K562 (cell line): ENCODE measurements around the gene TCF25. TPM values are rescaled to one million over a fixed set of nuclear protein-coding genes. Genes with fewer than 3 reads are reported as not detected.

Experiments used
- ATF1 ChIP-seq, 2 experiments: fragments of 450-650 bp in 1 of 2; IDR thresholded peaks; 2 replicates each; pipeline ENCODE4 v1.6.1; 2016; ENCODE audit warnings: missing compliant biosample characterization in 1 of 2, missing genetic modification characterization in 1 of 2
- BRD9 ChIP-seq: fragments of 450-650 bp; IDR thresholded peaks from 2 replicates; pipeline ENCODE4 v1.6.1; 2018; ENCODE audit warnings: low read depth; ENCODE audit not compliant: partially characterized antibody
- CBFA2T2 ChIP-seq: fragments of 450-650 bp; conservative IDR thresholded peaks from 2 replicates; pipeline ENCODE4 v1.6.1; 2017; ENCODE audit warnings: mild to moderate bottlenecking
- CREBBP ChIP-seq: IDR thresholded peaks from one replicate; pipeline ENCODE4 v1.6.1; 2012; ENCODE audit warnings: low read depth, mild to moderate bottlenecking, control low read depth, inconsistent platforms, low read length
- CSDE1 ChIP-seq, 2 experiments: fragments of 450-650 bp; IDR thresholded peaks; 2 replicates each; pipeline ENCODE4 v1.6.1; 2016; ENCODE audit warnings: mild to moderate bottlenecking in 1 of 2
- DIDO1 ChIP-seq: fragments of 450-650 bp; IDR thresholded peaks from 2 replicates; pipeline ENCODE4 v1.6.1; 2016; ENCODE audit warnings: low read depth, missing biosample characterization, missing genetic modification characterization
- FOXJ2 ChIP-seq: fragments of 200-800 bp; sonication (Bioruptor generic); IDR thresholded peaks from 2 replicates; pipeline ENCODE4 v1.6.1; 2016; ENCODE audit warnings: missing genetic modification characterization, missing compliant biosample characterization
- GATAD2B ChIP-seq: fragments of 450-650 bp; IDR thresholded peaks from 2 replicates; pipeline ENCODE4 v1.6.1; 2017; ENCODE audit warnings: mild to moderate bottlenecking, borderline replicate concordance
- HCFC1 ChIP-seq: IDR thresholded peaks from 2 replicates; pipeline ENCODE4 v1.6.1; 2012; ENCODE audit warnings: low read depth, low read length, improper control_type of control experiment
- HDAC3 ChIP-seq: fragments of 450-650 bp; IDR thresholded peaks from 2 replicates; pipeline ENCODE4 v1.6.1; 2018; ENCODE audit warnings: borderline replicate concordance, mild to moderate bottlenecking, moderate library complexity; ENCODE audit not compliant: partially characterized antibody
- HDGF ChIP-seq: fragments of 450-650 bp; IDR thresholded peaks from 2 replicates; pipeline ENCODE4 v1.6.1; 2016
- JUNB ChIP-seq: fragments of 450-650 bp; formaldehyde crosslinking; conservative IDR thresholded peaks from 2 replicates; pipeline ENCODE4 v1.4.0; 2020; ENCODE audit warnings: mild to moderate bottlenecking
- LARP7 ChIP-seq: fragments of 450-650 bp; IDR thresholded peaks from 2 replicates; pipeline ENCODE4 v1.6.1; 2016
- MEIS2 ChIP-seq: fragments of 450-650 bp; IDR thresholded peaks from 2 replicates; pipeline ENCODE4 v1.6.1; 2014; ENCODE audit warnings: mild to moderate bottlenecking; ENCODE audit not compliant: partially characterized antibody
- MLX ChIP-seq, 2 experiments: fragments of 450-650 bp in 1 of 2; sonication (generic) in 1 of 2; formaldehyde crosslinking; conservative IDR thresholded peaks; 2 replicates each; pipeline versions ENCODE4 v1.4.0 to v1.8.1; 2020 to 2022; ENCODE audit warnings: mild to moderate bottlenecking in 1 of 2, missing genetic modification reagents in 1 of 2
- NELFE ChIP-seq: IDR thresholded peaks from 2 replicates; pipeline ENCODE4 v1.6.1; 2011; ENCODE audit warnings: mild to moderate bottlenecking; ENCODE audit not compliant: insufficient read depth, insufficient read length
- NEUROD1 ChIP-seq: fragments of 150-350 bp; IDR thresholded peaks from 2 replicates; pipeline ENCODE4 v1.6.1; 2014; ENCODE audit warnings: borderline replicate concordance, low read length, low read depth; ENCODE audit not compliant: partially characterized antibody
- NFE2 ChIP-seq: IDR thresholded peaks from 2 replicates; pipeline ENCODE4 v1.6.1; 2014; ENCODE audit warnings: antibody characterized with exemption, low read depth
- NONO ChIP-seq, 2 experiments: fragments of 200-400 bp in 1 of 2; fragments of 450-650 bp in 1 of 2; formaldehyde crosslinking in 1 of 2; IDR thresholded peaks; 2 replicates each; pipeline ENCODE4 v1.6.1; 2017; ENCODE audit warnings: low read depth in 2 of 2, mild to moderate bottlenecking in 2 of 2, moderate library complexity in 2 of 2, low read length in 1 of 2
- NR1H2 ChIP-seq: sonication (generic); formaldehyde crosslinking; IDR thresholded peaks from 2 replicates; pipeline ENCODE4 v1.4.0; 2020; ENCODE audit warnings: mild to moderate bottlenecking, missing genetic modification reagents
- NUFIP1 ChIP-seq: fragments of 450-650 bp; IDR thresholded peaks from 2 replicates; pipeline ENCODE4 v1.6.1; 2018; ENCODE audit not compliant: partially characterized antibody
- PCBP1 ChIP-seq: fragments of 200-400 bp; formaldehyde crosslinking; IDR thresholded peaks from 2 replicates; pipeline ENCODE4 v1.6.1; 2018; ENCODE audit warnings: mild to moderate bottlenecking, low read depth, low read length; ENCODE audit not compliant: poor library complexity, severe bottlenecking
- PHF21A ChIP-seq: fragments of 450-650 bp; IDR thresholded peaks from 2 replicates; pipeline ENCODE4 v1.6.1; 2017; ENCODE audit warnings: low read depth, borderline replicate concordance
- PRMT5 ChIP-seq: sonication (generic); formaldehyde crosslinking; IDR thresholded peaks from 2 replicates; pipeline ENCODE4 v1.5.0; 2020; ENCODE audit warnings: missing genetic modification reagents
- RAD21 ChIP-seq, 2 experiments: fragments of 250-450 bp in 1 of 2; fragments of 450-650 bp in 1 of 2; sonication (Bioruptor Pico) in 1 of 2; formaldehyde crosslinking in 1 of 2; IDR thresholded peaks in 1 of 2; conservative IDR thresholded peaks in 1 of 2; 2 replicates each; pipeline versions ENCODE4 v1.4.0 to v1.8.0; 2020 to 2022; ENCODE audit warnings: mild to moderate bottlenecking in 2 of 2, moderate library complexity in 1 of 2
- SIN3B ChIP-seq: fragments of 450-650 bp; IDR thresholded peaks from 2 replicates; pipeline ENCODE4 v1.6.1; 2017; ENCODE audit warnings: low read depth, mild to moderate bottlenecking, moderate library complexity
- SIX5 ChIP-seq, 2 experiments: IDR thresholded peaks; 2 replicates each; pipeline ENCODE4 v1.6.1; 2011; ENCODE audit warnings: low read length in 2 of 2, borderline replicate concordance in 1 of 2, low read depth in 1 of 2, mild to moderate bottlenecking in 1 of 2, moderate library complexity in 1 of 2; ENCODE audit not compliant: insufficient read depth in 1 of 2
- TRIM28 ChIP-seq: fragments of 450-650 bp; IDR thresholded peaks from 2 replicates; pipeline ENCODE4 v1.6.1; 2017
- ZNF282 ChIP-seq: sonication (generic); formaldehyde crosslinking; IDR thresholded peaks from 2 replicates; pipeline ENCODE4 v1.8.1; 2023; ENCODE audit warnings: missing genetic modification reagents
- ZNF316 ChIP-seq: fragments of 450-650 bp; IDR thresholded peaks from 2 replicates; pipeline ENCODE4 v1.6.1; 2016
- ZNF449 ChIP-seq: fragments of 250-450 bp; sonication (Bioruptor Pico); IDR thresholded peaks from 2 replicates; pipeline ENCODE4 v1.8.0; 2022; ENCODE audit warnings: moderate library complexity, mild to moderate bottlenecking, inconsistent platforms
- polyA plus RNA-seq, 8 experiments: library from polyadenylated mRNA; depleted of rRNA in 4 of 8; stranded (reverse) in 5 of 8; unstranded in 3 of 8; fragments of >200 nt; fragmentation: Nextera tagmentation in 2 of 8; fragmentation: Illumina TruSeq in 1 of 8; extraction: Ambion mirVana in 2 of 8; extraction: Trizol in 1 of 8; gene quantifications; 2 replicates each; pipeline versions ENCODE4 v1.2.1 to v1.2.3, GENCODE V29; 2011 to 2014; ENCODE audit warnings: inconsistent platforms in 1 of 8, missing spikeins in 1 of 8
- total RNA-seq, 7 experiments: library from RNA; depleted of rRNA in 6 of 7; stranded (reverse); fragments of >200 nt in 6 of 7; fragmentation: Illumina TruSeq in 2 of 7; extraction: Trizol in 2 of 7; gene quantifications; 2 replicates each; pipeline versions ENCODE4 v1.2.1 to v1.2.3, GENCODE V29; 2011 to 2021; ENCODE audit warnings: low replicate concordance in 1 of 7

TCF25 gene
- total and polyA plus RNA-seq, 9 of the 15 experiments (the other 6 are each of a cell fraction or from before 2014, with no cell fraction given) = 9.0 to 154 (median 83.8) TPM

GRCh38 chr16:89917773-89918452 is 44.5 kb downstream of the TCF25 start (continued):
- TF ChIP-seq SIN3B (no peak), FOXJ2 (tag) (no peak), LARP7 (no peak), PRMT5 (no peak), ZNF316 (no peak), MEIS2 (no peak), NR1H2 (CRISPR knock-in tag) (no peak), JUNB (CRISPR knock-in tag) (no peak), PHF21A (no peak), BRD9 (no peak), ZNF282 (CRISPR knock-in tag) (no peak), PCBP1 (peak; percentile 41), ZNF449 (CRISPR knock-in tag) (no peak), HDGF (no peak), SIX5 (IDR thresholded peaks at IDR 0.05; ENCODE audit: borderline replicate concordance in 1 of 2, insufficient read depth in 1 of 2, low read depth in 1 of 2, low read length in 2 of 2) (no peak), CREBBP (no peak), HCFC1 (0 out of 2 replicates have a peak, but pooled peaks have one; percentile 18), DIDO1 (tag) (no peak), HDAC3 (no peak), NFE2 (no peak), NUFIP1 (no peak), TRIM28 (no peak), RAD21 (CRISPR knock-in tag; conservative IDR thresholded peaks at IDR 0.05 in 1 of 2, IDR thresholded peaks at IDR 0.05 in 1 of 2) (no peak), CBFA2T2 (no peak), NONO (IDR thresholded peaks at IDR 0.05; ENCODE audit: low read depth in 2 of 2, low read length in 1 of 2) (no peak), MLX (CRISPR knock-in tag; conservative IDR thresholded peaks at IDR 0.05) (no peak), NEUROD1 (no peak), NELFE (no peak), GATAD2B (no peak), ATF1 (CRISPR knock-in tag; IDR thresholded peaks at IDR 0.05) (no peak), ATF1 (tag; IDR thresholded peaks at IDR 0.05) (0 out of 2 replicates have a peak, but pooled peaks have one; percentile 36), CSDE1 (IDR thresholded peaks at IDR 0.05) (no peak)
